Caco-2 (cell line): ENCODE results near the gene PDE2A. TPM values are rescaled to one million over a fixed set of nuclear protein-coding genes. Genes with fewer than 3 reads are reported as not detected.

Source experiments
- BruUV-seq: library from RNA; stranded (reverse); fragments of 400-500 nt; replicated peaks from 2 replicates; lab custom pipeline; 2021; lab: Mats Ljungman, UMichigan
- CTCF ChIA-PET: fragments of 300-600 bp; sonication (Branson Sonifier 250); formaldehyde crosslinking; loops from one replicate; lab custom pipeline; 2022; ENCODE audit warnings: antibody characterized with exemption; lab: Charles Lee
- POLR2A ChIA-PET: fragments of 300-600 bp; sonication (Branson Sonifier 250); formaldehyde crosslinking; loops from one replicate; lab custom pipeline; 2022; ENCODE audit warnings: antibody characterized with exemption; lab: Charles Lee
- DNase-seq, 2 experiments: peaks; one replicate each; pipeline versions ENCODE4 v3.0.0 to v3.0.0-alpha.2; 2020 to 2022
- H3K27me3 ChIP-seq: replicated peaks from 2 replicates; pipeline ENCODE4 v1.6.0; 2011; ENCODE audit warnings: low read length; ENCODE audit not compliant: control insufficient read depth, insufficient read depth
- H3K36me3 ChIP-seq: 2 replicates; pipeline ENCODE4 v1.5.1; 2011; ENCODE audit warnings: low read length; ENCODE audit not compliant: control insufficient read depth, insufficient read depth
- H3K4me1 ChIP-seq: fragments of 250-450 bp; sonication (Bioruptor Pico); 2 replicates; pipeline ENCODE4 v1.5.1; 2020; ENCODE audit warnings: mild to moderate bottlenecking
- H3K4me3 ChIP-seq: 2 replicates; pipeline ENCODE4 v1.5.1; 2011; ENCODE audit warnings: low read depth, mild to moderate bottlenecking, control low read depth, low read length
- H3K9me3 ChIP-seq: fragments of 250-450 bp; sonication (Bioruptor Pico); 2 replicates; pipeline ENCODE4 v1.5.1; 2020; ENCODE audit warnings: mild to moderate bottlenecking, moderate library complexity
- H3K27ac Mint-ChIP-seq: one replicate; pipeline ENCODE4 v1.8.0; 2022; ENCODE audit warnings: mixed read lengths; ENCODE audit not compliant: unreplicated experiment
- H3K27me3 Mint-ChIP-seq: one replicate; pipeline ENCODE4 v1.8.0; 2022; ENCODE audit warnings: mixed read lengths; ENCODE audit not compliant: insufficient read depth, unreplicated experiment
- H3K36me3 Mint-ChIP-seq: one replicate; pipeline ENCODE4 v1.8.0; 2022; ENCODE audit warnings: mild to moderate bottlenecking, mixed read lengths; ENCODE audit not compliant: insufficient read depth, unreplicated experiment
- H3K4me1 Mint-ChIP-seq: one replicate; pipeline ENCODE4 v1.8.0; 2022; ENCODE audit warnings: low read depth, mixed read lengths; ENCODE audit not compliant: unreplicated experiment
- H3K4me3 Mint-ChIP-seq: one replicate; pipeline ENCODE4 v1.8.0; 2022; ENCODE audit warnings: mild to moderate bottlenecking, moderate library complexity, mixed read lengths; ENCODE audit not compliant: unreplicated experiment
- H3K9me3 Mint-ChIP-seq: one replicate; pipeline ENCODE4 v1.8.0; 2022; ENCODE audit warnings: mixed read lengths; ENCODE audit not compliant: unreplicated experiment
- CTCF ChIP-seq, 2 experiments: fragments of 200-600 bp in 1 of 2; IDR thresholded peaks; 1 replicate in 1 of 2; 2 replicates in 1 of 2; pipeline versions ENCODE4 v1.5.1 to v1.8.0; 2011 to 2022; ENCODE audit warnings: antibody characterized with exemption in 1 of 2, control low read depth in 1 of 2, inconsistent platforms in 1 of 2, low read depth in 1 of 2, low read length in 1 of 2, mild to moderate bottlenecking in 1 of 2, moderate library complexity in 1 of 2; ENCODE audit not compliant: insufficient read depth in 1 of 2, severe bottlenecking in 1 of 2, unreplicated experiment in 1 of 2
- intact Hi-C: fragments of 100-400 bp; cut with micrococcal nuclease; formaldehyde crosslinking; loops from one replicate; pipeline ENCODE4 v1.10.0; 2022; ENCODE audit not compliant: unreplicated experiment
- total RNA-seq: library from RNA; stranded (reverse); gene quantifications from 2 replicates; pipeline ENCODE4 v1.2.3, GENCODE V29; 2022

PDE2A gene
- total RNA-seq, 1 experiment from 2014 or later: 1.4 TPM

GRCh38 chr11:72684236-72684912, 10.2 kb upstream of the PDE2A start:
- POLR2A ChIA-PET: no interaction called here
- peak; percentile 92 to 99 for TF ChIP-seq CTCF (IDR thresholded peaks at IDR 0.05; ENCODE audit: insufficient read depth in 1 of 2, low read depth in 1 of 2, low read length in 1 of 2, severe bottlenecking in 1 of 2, unreplicated experiment in 1 of 2)
- Mint-ChIP-seq H3K9me3 (no peaks in the 10 kb centered on the region), H3K36me3 (peaks cover 38% of the 10 kb centered on the region), H3K27me3 (peaks cover 6% of the 10 kb centered on the region), H3K4me1 (peaks cover 6% of the 10 kb centered on the region), H3K27ac (no peak overlapping the region), H3K4me3 (no peak overlapping the region)
- Histone ChIP-seq H3K9me3 (no peaks in the 10 kb centered on the region), H3K27me3 (no peaks in the 10 kb centered on the region), H3K4me1 (no peaks in the 10 kb centered on the region), H3K4me3 (no peak overlapping the region), H3K36me3 (peaks cover 3% of the 10 kb centered on the region)
- no TSS peak for BruUV-seq
- CTCF ChIA-PET: interaction anchor here (0.5 to 2.8 kb wide), 49 partner anchors 9 to 736 kb away, joined by 3 to 56 read pairs (median 5); partner anchors contain the start of genes PDE2A and STARD10
- intact Hi-C loops: loop anchor here (1.0 kb wide), 2 partner anchors 99 to 202 kb away; no protein-coding TSS in a partner anchor
- peak; percentile 87 to 88 for DNase-seq

GRCh38 chr11:72683782-72684200, 9.6 kb upstream of the PDE2A start:
- H3K9me3 ChIP-seq: no peaks in the 10 kb centered on the region
- peaks cover 3% of the 10 kb centered on the region for H3K36me3 ChIP-seq
- ChIA-PET POLR2A (no interaction called here), CTCF (interaction anchor here (0.5 to 2.8 kb wide), 44 partner anchors 8 to 735 kb away, joined by 3 to 56 read pairs (median 5); partner anchors contain the start of genes PDE2A and STARD10)
- intact Hi-C loops: loop anchor here (1.0 kb wide), 3 partner anchors 98 to 212 kb away; no protein-coding TSS in a partner anchor
- peaks cover 36% of the 10 kb centered on the region for H3K36me3 Mint-ChIP-seq
- peaks cover 9% of the 10 kb centered on the region for H3K27me3 Mint-ChIP-seq
- H3K27me3 ChIP-seq: no peaks in the 10 kb centered on the region
- no peak overlapping the region for H3K27ac Mint-ChIP-seq
- peak; percentile 76 to 89 for DNase-seq
- no peak overlapping the region for H3K4me3 ChIP-seq
- peak; percentile 99 for TF ChIP-seq CTCF (IDR thresholded peaks at IDR 0.05; ENCODE audit: insufficient read depth in 1 of 2, low read depth in 1 of 2, low read length in 1 of 2, severe bottlenecking in 1 of 2, unreplicated experiment in 1 of 2)
- H3K4me3 Mint-ChIP-seq: no peak overlapping the region
- peaks cover 6% of the 10 kb centered on the region for H3K4me1 Mint-ChIP-seq
- H3K9me3 Mint-ChIP-seq: no peaks in the 10 kb centered on the region
- no TSS peak for BruUV-seq
- H3K4me1 ChIP-seq: no peaks in the 10 kb centered on the region

GRCh38 chr11:72682858-72683243, 8.6 kb upstream of the PDE2A start:
- no peaks in the 10 kb centered on the region for H3K4me1 ChIP-seq
- ChIA-PET POLR2A (interaction anchor here (0.5 kb wide), 1 partner anchor 459 kb away, joined by 3 read pairs; the partner anchor contains the start of gene FCHSD2), CTCF (interaction anchor here (0.6 to 2.8 kb wide), 6 partner anchors 15 to 212 kb away, joined by 3 to 56 read pairs (median 7); no protein-coding TSS in a partner anchor)
- peaks cover 3% of the 10 kb centered on the region for H3K36me3 ChIP-seq
- H3K4me1 Mint-ChIP-seq: peaks cover 6% of the 10 kb centered on the region
- H3K4me3 Mint-ChIP-seq: no peak overlapping the region
- TF ChIP-seq CTCF (IDR thresholded peaks at IDR 0.05; ENCODE audit: insufficient read depth in 1 of 2, low read depth in 1 of 2, low read length in 1 of 2, severe bottlenecking in 1 of 2, unreplicated experiment in 1 of 2): no peak
- H3K27ac Mint-ChIP-seq: no peak overlapping the region
- H3K9me3 Mint-ChIP-seq: no peaks in the 10 kb centered on the region
- no TSS peak for BruUV-seq
- intact Hi-C loops: loop anchor here (1.0 kb wide), 1 partner anchor 212 kb away; no protein-coding TSS in a partner anchor
- peaks cover 16% of the 10 kb centered on the region for H3K27me3 Mint-ChIP-seq
- no peaks in the 10 kb centered on the region for H3K27me3 ChIP-seq
- peaks cover 34% of the 10 kb centered on the region for H3K36me3 Mint-ChIP-seq
- DNase-seq: no peak
- H3K4me3 ChIP-seq: no peak overlapping the region
- no peaks in the 10 kb centered on the region for H3K9me3 ChIP-seq
